Aortic smooth muscle cell (primary cell): Measurements from ENCODE around the gene URI1. TPM values are rescaled to one million over a fixed set of nuclear protein-coding genes. Genes with fewer than 3 reads are reported as not detected.

Source experiments
- total RNA-seq: library from RNA; depleted of rRNA; stranded (reverse); fragments of >200 nt; gene quantifications from 2 replicates; pipeline ENCODE4 v1.2.3, GENCODE V29; 2014

The URI1 gene, protein sequence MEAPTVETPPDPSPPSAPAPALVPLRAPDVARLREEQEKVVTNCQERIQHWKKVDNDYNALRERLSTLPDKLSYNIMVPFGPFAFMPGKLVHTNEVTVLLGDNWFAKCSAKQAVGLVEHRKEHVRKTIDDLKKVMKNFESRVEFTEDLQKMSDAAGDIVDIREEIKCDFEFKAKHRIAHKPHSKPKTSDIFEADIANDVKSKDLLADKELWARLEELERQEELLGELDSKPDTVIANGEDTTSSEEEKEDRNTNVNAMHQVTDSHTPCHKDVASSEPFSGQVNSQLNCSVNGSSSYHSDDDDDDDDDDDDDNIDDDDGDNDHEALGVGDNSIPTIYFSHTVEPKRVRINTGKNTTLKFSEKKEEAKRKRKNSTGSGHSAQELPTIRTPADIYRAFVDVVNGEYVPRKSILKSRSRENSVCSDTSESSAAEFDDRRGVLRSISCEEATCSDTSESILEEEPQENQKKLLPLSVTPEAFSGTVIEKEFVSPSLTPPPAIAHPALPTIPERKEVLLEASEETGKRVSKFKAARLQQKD
- 60.6 and 63.5 TPM in 2 replicates for total RNA-seq

DNA sequence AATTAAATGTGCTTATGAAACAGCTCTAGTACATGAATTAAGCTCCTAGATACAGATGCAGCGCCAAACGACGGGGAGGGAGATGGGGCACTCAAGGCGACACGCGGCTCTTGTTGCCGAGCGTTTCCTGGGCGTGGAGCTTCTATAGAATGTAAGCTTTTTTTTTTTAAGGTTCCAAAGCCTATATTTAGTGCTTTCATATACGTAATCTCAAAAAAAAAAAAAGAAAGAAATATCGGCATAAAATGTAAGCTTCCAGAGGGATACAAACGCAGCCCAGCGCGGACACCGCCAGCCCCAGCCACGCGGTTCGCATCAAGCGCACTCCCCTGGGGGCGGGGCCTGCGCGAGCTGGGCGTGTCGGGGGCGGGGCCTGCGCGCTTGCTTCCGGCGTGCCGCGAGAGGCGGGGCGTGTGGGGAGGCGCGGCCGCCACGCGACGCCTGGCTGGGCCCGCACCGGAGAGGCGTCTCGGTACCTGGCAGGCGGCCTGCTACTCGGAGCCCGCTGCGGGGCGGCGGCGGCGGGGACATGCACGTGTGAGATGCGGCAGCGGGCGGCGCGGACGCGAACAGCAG lies at the start of gene URI1:
TSS of gene URI1 (plus strand) at position 412 of the 576 bp plus-strand sequence. CDS start 309 bp downstream, outside the sequence.

Other genes starting within 250 kb of the URI1 start
- gene C19orf12, start 227.0 kb upstream of the URI1 start, total RNA-seq: 17.0 and 19.0 TPM in 2 replicates
- gene CCNE1, start 130.2 kb upstream of the URI1 start, total RNA-seq: 2.9 and 5.4 TPM in 2 replicates